Upper lobe of left lung (tissue), 6 donors: ENCODE data around the gene BLOC1S5. TPM values are rescaled to one million over a fixed set of nuclear protein-coding genes. Genes with fewer than 3 reads are reported as not detected.

Experiments
- ATAC-seq, 2 donors: fragments of 200-7000 bp; cut with Tn5 transposase; one replicate each; pipeline ENCODE4 v1.9.1; 2022; ENCODE audit warnings: mild to moderate bottlenecking in 2 of 2, moderate library complexity in 2 of 2; ENCODE audit not compliant: low FRiP score in 2 of 2
- DNase-seq, 2 donors: peaks; one replicate each; pipeline ENCODE4 v3.0.0-alpha.2; 2019 to 2020
- H3K27ac ChIP-seq, 4 donors: fragments of 200-600 bp; sonication (generic); one replicate each; pipeline ENCODE4 v1.5.1; 2016 to 2019
- H3K27me3 ChIP-seq, 4 donors: fragments of 200-600 bp; sonication (generic); one replicate each; pipeline ENCODE4 v1.5.1; 2017 to 2019
- H3K36me3 ChIP-seq, 4 donors: fragments of 200-600 bp; sonication (generic); one replicate each; pipeline ENCODE4 v1.5.1; 2016 to 2019
- H3K4me1 ChIP-seq, 4 donors: fragments of 200-600 bp; sonication (generic); one replicate each; pipeline ENCODE4 v1.5.1; 2018 to 2019
- H3K4me3 ChIP-seq, 4 donors: fragments of 200-600 bp; sonication (generic); one replicate each; pipeline ENCODE4 v1.5.1; 2017 to 2019; ENCODE audit warnings: mild to moderate bottlenecking in 2 of 4, moderate library complexity in 1 of 4
- H3K9me3 ChIP-seq, 4 donors: fragments of 200-600 bp; sonication (generic); one replicate each; pipeline ENCODE4 v1.5.1; 2018 to 2019
- EP300 ChIP-seq, 4 donors: sonication (generic); formaldehyde crosslinking; IDR thresholded peaks; one replicate each; pipeline ENCODE4 v1.5.1; 2017; ENCODE audit warnings: antibody characterized with exemption in 4 of 4, control low read depth in 2 of 4
- POLR2A ChIP-seq, 4 donors: fragments of 450-650 bp; IDR thresholded peaks; one replicate each; pipeline ENCODE4 v1.5.1; 2016 to 2017; ENCODE audit warnings: antibody characterized with exemption in 4 of 4, mild to moderate bottlenecking in 2 of 4
- POLR2AphosphoS5 ChIP-seq, 2 donors: sonication (generic); formaldehyde crosslinking; IDR thresholded peaks; one replicate each; pipeline ENCODE4 v1.5.1; 2017; ENCODE audit warnings: antibody characterized with exemption in 2 of 2
- WGBS, 2 donors: methylation state at CpG; one replicate each; pipeline ENCODE4 v1.1.5; 2017 to 2018; 5-methylcytosine and 5-hydroxymethylcytosine counted together
- total RNA-seq, 6 donors: library from RNA; depleted of rRNA in 4 of 6; stranded (reverse); fragments of >200 nt in 4 of 6; gene quantifications; one replicate each; pipeline versions ENCODE4 v1.1.0 to v1.2.1, GENCODE V29; 2016 to 2021
- TF ChIP-seq, protein P1 (sequence below), 6 experiments: fragments of 450-650 bp in 4 of 6; fragments of 200-600 bp in 2 of 6; sonication (generic) in 2 of 6; IDR thresholded peaks; one replicate each; pipeline ENCODE4 v1.5.1; 2016 to 2019; ENCODE audit warnings: antibody characterized with exemption in 6 of 6
- donor health status: DM: no; HTN: no; CAD: no; lungs with moderate emphysema.
- donor health status: DM: no; HTN: yes; CAD: no; lungs with severe emphysema.

The BLOC1S5 gene
- total RNA-seq, 6 donors from 2014 or later: 10.0 to 15.0 (median 11.9) TPM

DNA sequence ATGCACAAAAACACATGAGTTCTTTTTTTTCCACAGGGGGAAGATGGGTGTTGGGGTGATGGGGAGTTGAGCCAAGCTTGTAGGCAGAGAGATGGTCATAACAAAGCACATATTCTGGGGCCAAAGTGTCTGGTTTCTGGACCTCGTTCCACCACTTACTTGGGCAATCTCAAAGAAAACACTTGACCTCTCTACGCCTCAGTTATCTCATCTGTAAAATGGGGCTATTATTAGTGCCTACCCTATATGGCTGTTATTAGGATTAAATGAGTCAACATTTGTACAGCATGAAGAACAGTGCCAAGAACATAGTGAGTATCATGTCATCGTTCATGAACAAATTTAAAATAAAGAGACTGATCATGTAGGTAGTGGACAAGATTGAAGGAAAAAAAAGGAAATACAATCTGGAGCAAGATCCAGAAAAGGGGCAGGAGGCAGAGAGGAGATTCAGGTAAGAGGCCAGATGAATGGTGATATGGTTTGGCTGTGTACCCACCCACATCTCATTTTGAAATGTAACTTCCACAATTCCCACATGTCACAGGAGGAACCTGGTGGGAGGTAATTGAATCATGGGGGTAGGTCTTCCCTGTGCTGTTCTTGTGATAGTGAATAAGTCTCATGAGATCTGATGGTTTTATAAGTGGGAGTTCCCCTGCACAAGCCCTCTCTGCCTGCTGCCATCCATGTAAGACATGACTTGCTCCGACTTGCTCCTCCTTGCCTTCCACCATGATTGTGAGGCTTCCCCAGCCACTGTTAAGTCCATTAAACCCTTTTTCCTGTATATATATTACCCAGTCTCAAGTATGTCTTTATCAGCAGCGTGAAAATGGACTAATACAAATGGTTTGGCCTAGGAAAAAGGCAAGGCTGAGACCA is 23.9 kb upstream of the BLOC1S5 start:
- Histone ChIP-seq H3K9me3 (no peaks in the 10 kb centered on the region), H3K27ac (no peak overlapping the region), H3K27me3 (no peaks in the 10 kb centered on the region), H3K4me3 (no peak overlapping the region), H3K4me1 (peaks cover 9 to 21% (median 11%) of the 10 kb centered on the region in 4 donors), H3K36me3 (peaks cover 0 to 46% (median 17%) of the 10 kb centered on the region in 4 donors)
- 82 to 95% methylated on average over 5 of the region's 5 CpGs for WGBS, 2 donors
- ATAC-seq (no peak), DNase-seq (no peak)
- TF ChIP-seq POLR2AphosphoS5 (IDR thresholded peaks at IDR 0.05): no peak
- no peak for TF ChIP-seq EP300 (IDR thresholded peaks at IDR 0.05)
- TF ChIP-seq, protein P1, sequence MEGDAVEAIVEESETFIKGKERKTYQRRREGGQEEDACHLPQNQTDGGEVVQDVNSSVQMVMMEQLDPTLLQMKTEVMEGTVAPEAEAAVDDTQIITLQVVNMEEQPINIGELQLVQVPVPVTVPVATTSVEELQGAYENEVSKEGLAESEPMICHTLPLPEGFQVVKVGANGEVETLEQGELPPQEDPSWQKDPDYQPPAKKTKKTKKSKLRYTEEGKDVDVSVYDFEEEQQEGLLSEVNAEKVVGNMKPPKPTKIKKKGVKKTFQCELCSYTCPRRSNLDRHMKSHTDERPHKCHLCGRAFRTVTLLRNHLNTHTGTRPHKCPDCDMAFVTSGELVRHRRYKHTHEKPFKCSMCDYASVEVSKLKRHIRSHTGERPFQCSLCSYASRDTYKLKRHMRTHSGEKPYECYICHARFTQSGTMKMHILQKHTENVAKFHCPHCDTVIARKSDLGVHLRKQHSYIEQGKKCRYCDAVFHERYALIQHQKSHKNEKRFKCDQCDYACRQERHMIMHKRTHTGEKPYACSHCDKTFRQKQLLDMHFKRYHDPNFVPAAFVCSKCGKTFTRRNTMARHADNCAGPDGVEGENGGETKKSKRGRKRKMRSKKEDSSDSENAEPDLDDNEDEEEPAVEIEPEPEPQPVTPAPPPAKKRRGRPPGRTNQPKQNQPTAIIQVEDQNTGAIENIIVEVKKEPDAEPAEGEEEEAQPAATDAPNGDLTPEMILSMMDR (IDR thresholded peaks at IDR 0.05): no peak
- no peak for TF ChIP-seq POLR2A (IDR thresholded peaks at IDR 0.05)

DNA sequence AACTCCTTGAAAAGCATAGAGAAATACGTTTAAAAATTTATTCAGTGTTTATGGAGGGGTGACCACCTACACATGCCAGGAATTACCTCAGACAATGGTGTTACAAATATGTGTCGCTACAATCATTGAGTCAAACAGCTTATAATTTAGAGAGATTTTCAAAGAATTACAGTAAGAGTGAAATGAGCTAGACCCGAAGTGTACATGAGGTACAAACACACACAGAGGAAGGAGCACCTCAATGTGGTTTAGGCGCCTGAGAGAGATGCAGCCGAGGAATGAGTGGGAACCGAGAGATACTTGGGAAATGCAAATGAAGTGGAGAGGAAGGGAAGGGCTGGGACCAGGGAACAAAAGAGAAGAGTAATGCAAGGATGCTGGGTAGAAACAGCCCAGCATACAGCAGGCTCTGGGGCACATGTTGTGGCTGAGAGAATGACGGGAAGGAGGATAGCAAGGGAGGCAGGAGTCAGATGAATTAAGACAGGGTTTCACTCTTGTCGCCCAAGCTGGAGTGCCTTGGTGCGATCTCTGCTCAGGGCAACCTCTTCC is 22.6 kb upstream of the BLOC1S5 start:
- 86 to 88% methylated on average over 9 of the region's 9 CpGs for WGBS, 2 donors
- Histone ChIP-seq H3K27ac (no peak overlapping the region), H3K27me3 (no peaks in the 10 kb centered on the region), H3K4me1 (peaks cover 13 to 30% (median 17%) of the 10 kb centered on the region in 4 donors), H3K9me3 (no peaks in the 10 kb centered on the region), H3K4me3 (no peak overlapping the region), H3K36me3 (peaks cover 0 to 42% (median 17%) of the 10 kb centered on the region in 4 donors)
- ATAC-seq: no peak
- TF ChIP-seq, protein P1 (IDR thresholded peaks at IDR 0.05): no peak
- TF ChIP-seq EP300 (IDR thresholded peaks at IDR 0.05) (no peak), POLR2AphosphoS5 (IDR thresholded peaks at IDR 0.05) (no peak), POLR2A (IDR thresholded peaks at IDR 0.05) (no peak)
- no peak for DNase-seq

DNA sequence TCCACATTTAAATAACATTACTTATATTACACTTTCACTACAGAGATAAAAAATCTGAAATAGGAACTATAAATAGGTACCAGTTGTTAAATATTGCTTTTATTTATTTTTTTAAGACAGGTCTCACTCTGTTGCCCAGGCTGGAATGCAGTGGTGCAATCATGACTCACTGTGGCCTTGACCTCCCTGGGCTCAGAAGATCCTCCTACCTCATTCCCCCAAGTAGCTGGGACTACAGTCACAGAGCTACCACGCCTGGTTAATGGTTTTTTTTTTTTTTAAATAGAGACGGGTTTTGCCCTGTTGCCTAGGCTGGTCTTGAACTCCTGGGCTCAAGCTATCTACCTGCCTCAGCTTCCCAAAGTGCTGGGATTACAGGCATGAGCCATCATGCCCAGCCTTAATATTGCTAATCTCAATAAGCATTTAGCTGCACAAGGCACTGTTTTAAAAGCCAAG is 20.9 kb upstream of the BLOC1S5 start:
- TF ChIP-seq POLR2A (IDR thresholded peaks at IDR 0.05) (no peak), POLR2AphosphoS5 (IDR thresholded peaks at IDR 0.05) (peak in 1 of 2 donors; percentile 43)
- H3K27ac ChIP-seq: no peak overlapping the region
- ATAC-seq: peak; percentile 73 to 83

DNA sequence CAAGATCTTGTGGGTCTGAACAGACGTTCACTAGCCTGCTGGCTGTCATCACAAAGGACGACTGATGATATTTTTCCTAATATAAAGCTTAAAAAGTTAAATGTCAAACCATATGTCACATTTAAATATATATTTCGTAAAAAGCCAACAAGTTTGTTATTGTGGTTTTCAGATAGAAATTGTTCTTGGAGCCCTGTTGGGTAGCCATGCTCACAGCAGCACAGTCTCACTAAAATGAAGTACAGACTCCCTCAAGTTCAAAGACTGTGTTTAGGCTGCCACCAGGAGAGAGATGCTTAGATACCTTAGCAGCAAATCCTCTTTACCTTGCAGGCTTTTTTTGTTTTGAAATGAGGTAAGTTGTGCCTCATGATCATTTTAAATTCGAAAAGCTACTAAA is 20.4 kb upstream of the BLOC1S5 start:
- Histone ChIP-seq H3K4me3 (no peak overlapping the region), H3K9me3 (no peaks in the 10 kb centered on the region), H3K27me3 (no peaks in the 10 kb centered on the region), H3K27ac (no peak overlapping the region), H3K36me3 (peaks cover 0 to 33% (median 15%) of the 10 kb centered on the region in 4 donors), H3K4me1 (peaks cover 13 to 38% (median 23%) of the 10 kb centered on the region in 4 donors)
- TF ChIP-seq POLR2AphosphoS5 (IDR thresholded peaks at IDR 0.05): no peak
- no peak for TF ChIP-seq EP300 (IDR thresholded peaks at IDR 0.05)
- TF ChIP-seq, protein P1 (IDR thresholded peaks at IDR 0.05): no peak
- TF ChIP-seq POLR2A (IDR thresholded peaks at IDR 0.05): no peak
- WGBS, 2 donors: 92 to 94% methylated on average over 4 of the region's 4 CpGs
- ATAC-seq (no peak), DNase-seq (no peak)

More for the DNA sequence above, 20.9 kb upstream of the BLOC1S5 start:
- Histone ChIP-seq H3K4me1 (peaks cover 13 to 38% (median 23%) of the 10 kb centered on the region in 4 donors), H3K27me3 (no peaks in the 10 kb centered on the region), H3K9me3 (no peaks in the 10 kb centered on the region), H3K4me3 (no peak overlapping the region), H3K36me3 (peaks cover 0 to 37% (median 17%) of the 10 kb centered on the region in 4 donors)
- 32 to 70% methylated on average over 2 of the region's 2 CpGs for WGBS, 2 donors
- DNase-seq: peak in 1 of 2 donors; percentile 79
